ENCODE results near the gene CXCL13. TPM values are rescaled to one million over a fixed set of nuclear protein-coding genes. Genes with fewer than 3 reads are reported as not detected.
"Not testable (repeated sequence)": the region's sequence is repeated elsewhere in the genome, so short reads cannot be mapped to it uniquely, and the experiment has no call there.

CXCL13 gene, protein sequence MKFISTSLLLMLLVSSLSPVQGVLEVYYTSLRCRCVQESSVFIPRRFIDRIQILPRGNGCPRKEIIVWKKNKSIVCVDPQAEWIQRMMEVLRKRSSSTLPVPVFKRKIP
- total RNA-seq = 10 to 100 TPM in 1 of 4 donors, 1 to 10 TPM in 2, not detected in 1; 1.4 to 91.6 (median 6.7) TPM

GRCh38 chr4:77605210-77605902 is at the start of gene CXCL13:
TSS of gene CXCL13 (plus strand) at chr4:77605820. CDS start at chr4:77605866, 46 bp downstream.
- no peak within 1 kb of the TSS for H3K4me3 ChIP-seq
- no peak within 1 kb of the TSS for H3K27ac ChIP-seq
- H3K9me3 ChIP-seq = no peaks in the 10 kb centered on the region
- H3K27me3 ChIP-seq = no peaks in the 10 kb centered on the region
- no peak for DNase-seq
- H3K36me3 ChIP-seq = no peaks in the 10 kb centered on the region
- H3K4me1 ChIP-seq = no peaks in the 10 kb centered on the region
- TF ChIP-seq POLR2A (IDR thresholded peaks at IDR 0.05) = no peak
- TF ChIP-seq, protein P1, sequence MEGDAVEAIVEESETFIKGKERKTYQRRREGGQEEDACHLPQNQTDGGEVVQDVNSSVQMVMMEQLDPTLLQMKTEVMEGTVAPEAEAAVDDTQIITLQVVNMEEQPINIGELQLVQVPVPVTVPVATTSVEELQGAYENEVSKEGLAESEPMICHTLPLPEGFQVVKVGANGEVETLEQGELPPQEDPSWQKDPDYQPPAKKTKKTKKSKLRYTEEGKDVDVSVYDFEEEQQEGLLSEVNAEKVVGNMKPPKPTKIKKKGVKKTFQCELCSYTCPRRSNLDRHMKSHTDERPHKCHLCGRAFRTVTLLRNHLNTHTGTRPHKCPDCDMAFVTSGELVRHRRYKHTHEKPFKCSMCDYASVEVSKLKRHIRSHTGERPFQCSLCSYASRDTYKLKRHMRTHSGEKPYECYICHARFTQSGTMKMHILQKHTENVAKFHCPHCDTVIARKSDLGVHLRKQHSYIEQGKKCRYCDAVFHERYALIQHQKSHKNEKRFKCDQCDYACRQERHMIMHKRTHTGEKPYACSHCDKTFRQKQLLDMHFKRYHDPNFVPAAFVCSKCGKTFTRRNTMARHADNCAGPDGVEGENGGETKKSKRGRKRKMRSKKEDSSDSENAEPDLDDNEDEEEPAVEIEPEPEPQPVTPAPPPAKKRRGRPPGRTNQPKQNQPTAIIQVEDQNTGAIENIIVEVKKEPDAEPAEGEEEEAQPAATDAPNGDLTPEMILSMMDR (IDR thresholded peaks at IDR 0.05) = no peak

DNA sequence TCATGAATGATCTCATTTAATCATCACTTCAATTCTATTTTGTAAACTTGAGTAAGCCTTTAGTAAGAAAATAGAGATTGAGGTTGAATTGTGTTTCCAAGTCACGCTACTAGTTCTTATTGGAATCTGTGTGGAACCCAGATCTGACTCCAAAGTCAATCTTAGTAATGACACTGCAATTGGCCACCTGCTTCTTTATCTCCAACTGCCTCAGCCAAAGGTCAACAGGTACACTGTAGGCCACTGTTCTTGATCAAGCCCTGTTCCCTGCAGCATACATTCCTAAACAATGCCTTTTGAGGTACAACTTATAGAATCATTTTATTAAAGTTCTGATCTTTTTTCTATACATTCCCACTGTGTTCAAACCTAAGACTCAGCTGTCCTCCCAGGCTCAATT is 45.5 kb upstream of the CXCL13 start:
- H3K27ac ChIP-seq = peak overlapping the region in 2 of 4 donors; percentile 7 to 18

GRCh38 chr4:77561720-77562119 is 43.9 kb upstream of the CXCL13 start:
- not testable (repeated sequence) for H3K9me3 ChIP-seq, H3K36me3 ChIP-seq, DNase-seq, H3K4me1 ChIP-seq, H3K27me3 ChIP-seq, H3K4me3 ChIP-seq, H3K27ac ChIP-seq

More for the DNA sequence above, 45.5 kb upstream of the CXCL13 start:
- no peaks in the 10 kb centered on the region for H3K27me3 ChIP-seq
- H3K4me3 ChIP-seq = no peak overlapping the region
- no peaks in the 10 kb centered on the region for H3K9me3 ChIP-seq
- no peak for TF ChIP-seq POLR2A (IDR thresholded peaks at IDR 0.05)
- TF ChIP-seq, protein P1 (IDR thresholded peaks at IDR 0.05) = no peak
- H3K4me1 ChIP-seq = no peaks in the 10 kb centered on the region
- H3K36me3 ChIP-seq = no peaks in the 10 kb centered on the region
- peak in 1 of 3 donors; percentile 53 for DNase-seq

DNA sequence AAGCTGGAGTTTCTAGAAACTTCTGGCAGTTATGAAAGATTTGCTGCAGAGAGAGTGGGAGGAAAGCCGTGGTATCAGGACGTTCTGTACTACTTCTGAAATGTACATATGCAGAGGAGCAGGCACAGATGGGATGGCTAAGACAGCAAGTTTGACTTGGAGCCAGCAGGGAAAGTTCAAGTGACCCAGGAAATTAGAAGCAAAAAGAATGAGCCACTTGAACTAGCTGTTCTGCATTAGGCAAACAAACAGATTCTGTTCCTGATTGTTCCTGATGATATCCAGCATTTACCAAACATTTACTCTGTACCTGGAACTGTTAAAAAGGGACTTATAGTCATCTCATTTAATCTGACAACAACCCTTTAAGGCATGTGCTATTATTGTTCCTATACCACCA is 41.4 kb upstream of the CXCL13 start:
- Histone ChIP-seq H3K36me3 (no peaks in the 10 kb centered on the region), H3K4me3 (no peak overlapping the region), H3K27ac (peak overlapping the region in 3 of 4 donors; percentile 59 to 73 (median 67)), H3K27me3 (no peaks in the 10 kb centered on the region), H3K9me3 (no peaks in the 10 kb centered on the region), H3K4me1 (no peaks in the 10 kb centered on the region)
- TF ChIP-seq, protein P1 (IDR thresholded peaks at IDR 0.05) = peak in 2 of 6 experiments; percentile 17 to 25
- TF ChIP-seq POLR2A (IDR thresholded peaks at IDR 0.05) = no peak
- DNase-seq = peak in 2 of 3 donors; percentile 21 to 50

DNA sequence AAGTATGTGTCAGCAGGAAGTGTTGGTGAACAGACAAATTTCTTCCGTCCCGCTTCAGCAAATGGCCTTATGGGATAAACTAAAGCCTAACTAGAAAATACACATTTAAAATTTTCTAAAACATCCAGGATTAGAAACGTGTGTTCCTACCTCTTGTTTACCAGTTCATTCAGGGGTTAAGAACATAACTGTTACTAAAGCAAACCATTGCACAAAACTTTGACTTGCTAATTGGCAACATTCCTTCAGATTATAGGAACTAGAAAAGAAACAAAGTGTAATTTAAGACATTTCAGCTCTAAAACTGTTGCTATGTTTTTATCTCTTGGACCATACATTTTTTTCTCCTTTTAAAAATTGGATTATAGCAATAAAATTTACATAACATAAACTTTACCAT is 39.5 kb upstream of the CXCL13 start:
- H3K36me3 ChIP-seq = no peaks in the 10 kb centered on the region
- H3K27me3 ChIP-seq = no peaks in the 10 kb centered on the region
- no peaks in the 10 kb centered on the region for H3K4me1 ChIP-seq
- H3K27ac ChIP-seq = no peak overlapping the region
- no peak for DNase-seq
- no peaks in the 10 kb centered on the region for H3K9me3 ChIP-seq
- TF ChIP-seq, protein P1 (IDR thresholded peaks at IDR 0.05) = no peak
- no peak for TF ChIP-seq POLR2A (IDR thresholded peaks at IDR 0.05)
- no peak overlapping the region for H3K4me3 ChIP-seq

DNA sequence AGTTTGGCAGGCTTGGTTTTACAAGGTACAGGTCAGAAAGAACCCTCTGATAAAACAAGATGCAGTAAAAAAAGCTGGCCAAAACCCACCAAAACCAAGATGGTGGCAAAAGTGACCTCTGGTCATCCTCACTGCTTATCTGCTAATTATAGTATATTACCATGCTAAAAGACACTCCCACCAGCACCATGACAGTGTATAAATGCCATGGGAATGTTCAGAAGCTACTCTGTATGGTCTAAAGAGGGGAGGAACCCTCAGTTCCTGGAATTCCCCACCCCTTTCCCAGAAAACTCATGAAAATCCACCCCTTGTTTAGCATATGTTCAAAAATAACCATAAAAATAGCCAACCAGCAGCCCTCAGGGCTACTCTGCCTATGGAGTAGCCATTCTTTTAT is 38.1 kb upstream of the CXCL13 start:
- TF ChIP-seq, protein P1 (IDR thresholded peaks at IDR 0.05) = no peak
- no peak for TF ChIP-seq POLR2A (IDR thresholded peaks at IDR 0.05)
- H3K36me3 ChIP-seq = no peaks in the 10 kb centered on the region
- H3K27ac ChIP-seq = no peak overlapping the region
- no peaks in the 10 kb centered on the region for H3K4me1 ChIP-seq
- no peak for DNase-seq
- H3K4me3 ChIP-seq = no peak overlapping the region
- H3K27me3 ChIP-seq = no peaks in the 10 kb centered on the region
- H3K9me3 ChIP-seq = no peaks in the 10 kb centered on the region

DNA sequence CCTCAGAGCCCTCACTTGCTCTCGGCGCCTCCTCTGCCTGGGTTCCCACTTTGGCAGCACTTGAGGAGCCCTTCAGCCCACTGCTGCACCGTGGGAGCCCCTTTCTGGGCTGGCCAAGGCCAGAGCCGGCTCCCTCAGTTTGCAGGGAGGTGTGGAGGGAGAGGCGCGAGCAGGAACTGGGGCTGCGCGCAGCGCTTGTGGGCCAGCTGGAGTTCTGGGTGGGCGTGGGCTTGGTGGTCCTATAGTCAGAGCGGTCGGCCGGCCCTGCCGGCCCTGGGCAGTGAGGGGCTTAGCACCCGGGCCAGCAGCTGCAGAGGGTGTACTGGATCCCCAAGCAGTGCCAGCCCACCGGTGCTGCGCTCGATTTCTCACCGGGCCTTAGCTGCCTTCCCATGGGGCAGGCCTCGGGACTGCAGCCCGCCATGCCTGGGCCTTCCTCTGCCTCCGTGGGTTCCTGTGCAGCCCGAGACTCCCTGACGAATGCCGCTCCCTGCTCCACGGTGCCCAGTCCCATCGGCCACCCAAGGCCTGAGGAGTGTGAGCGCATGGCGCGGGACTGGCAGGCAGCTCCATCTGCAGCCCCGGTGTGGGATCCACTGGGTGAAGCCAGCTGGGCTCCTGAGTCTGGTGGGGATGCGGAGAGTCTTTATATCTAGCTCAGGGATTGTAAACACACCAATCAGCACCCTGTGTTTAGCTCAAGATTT is 35.0 kb upstream of the CXCL13 start:
- not testable (repeated sequence) for H3K27me3 ChIP-seq, H3K4me1 ChIP-seq, H3K36me3 ChIP-seq, H3K9me3 ChIP-seq, DNase-seq, H3K4me3 ChIP-seq, H3K27ac ChIP-seq

Measured in Peyer's patch (tissue), 4 donors.